Thyroid gland (tissue), 4 donors: Measurements from ENCODE around the gene SLC30A3. TPM values are rescaled to one million over a fixed set of nuclear protein-coding genes. Genes with fewer than 3 reads are reported as not detected.

ENCODE experiments used
- DNase-seq, 2 donors: peaks; one replicate each; pipeline ENCODE4 v3.0.0-alpha.2; 2019
- H3K27ac ChIP-seq, 3 donors: fragments of 200-600 bp; sonication (generic); 1 replicate in 2 of 3; 2 replicates in 1 of 3; pipeline ENCODE4 v1.5.1; 2016 to 2019; ENCODE audit warnings: mild to moderate bottlenecking in 1 of 3, moderate library complexity in 1 of 3
- H3K27me3 ChIP-seq: fragments of 200-600 bp; sonication (generic); one replicate; pipeline ENCODE4 v1.5.1; 2019
- H3K36me3 ChIP-seq, 2 donors: fragments of 200-600 bp; sonication (generic); one replicate each; pipeline ENCODE4 v1.5.1; 2016 to 2019
- H3K4me1 ChIP-seq, 2 donors: fragments of 200-600 bp; sonication (generic); one replicate each; pipeline ENCODE4 v1.5.1; 2017 to 2019
- H3K4me3 ChIP-seq, 3 donors: fragments of 200-600 bp; sonication (generic); replicated peaks in 1 of 3; 1 replicate in 2 of 3; 2 replicates in 1 of 3; pipeline ENCODE4 v1.5.1; 2016; ENCODE audit warnings: mild to moderate bottlenecking in 1 of 3
- H3K9me3 ChIP-seq: fragments of 200-600 bp; sonication (generic); one replicate; pipeline ENCODE4 v1.5.1; 2017
- CTCF ChIP-seq, 6 experiments: fragments of 200-600 bp in 3 of 6; fragments of 450-650 bp in 3 of 6; sonication (generic) in 3 of 6; IDR thresholded peaks; one replicate each; pipeline ENCODE4 v1.5.1; 2016 to 2019; ENCODE audit warnings: antibody characterized with exemption in 6 of 6, mild to moderate bottlenecking in 2 of 6, inconsistent platforms in 1 of 6, moderate library complexity in 1 of 6
- POLR2A ChIP-seq, 2 donors: fragments of 450-650 bp; IDR thresholded peaks; one replicate each; pipeline ENCODE4 v1.6.1; 2017; ENCODE audit warnings: antibody characterized with exemption in 2 of 2, mild to moderate bottlenecking in 2 of 2, moderate library complexity in 1 of 2
- WGBS, 2 donors: methylation state at CpG; one replicate each; pipeline ENCODE4 v1.1.5; 2017; 5-methylcytosine and 5-hydroxymethylcytosine counted together
- intact Hi-C: fragments of 100-400 bp; cut with DNase I; formaldehyde crosslinking; loops from one replicate; pipeline ENCODE4 v1.15.1; 2023
- total RNA-seq, 4 donors: library from RNA; depleted of rRNA; stranded (reverse); fragments of >200 nt; gene quantifications; one replicate each; pipeline ENCODE4 v1.2.3, GENCODE V29; 2016

SLC30A3 gene
- total RNA-seq, 4 donors from 2014 or later: 0.33 to 0.98 (median 0.80) TPM

GRCh38 chr2:27307545-27308358, 44.9 kb upstream of the SLC30A3 start:
- Histone ChIP-seq H3K27ac (no peak overlapping the region), H3K36me3 (no peaks in the 10 kb centered on the region), H3K9me3 (no peaks in the 10 kb centered on the region), H3K27me3 (peaks cover 18% of the 10 kb centered on the region), H3K4me1 (peaks cover 6 to 27% of the 10 kb centered on the region in 2 donors), H3K4me3 (no peak overlapping the region)
- intact Hi-C loops: loop anchor here (10.0 kb wide), 1 partner anchor 213 kb away; no protein-coding TSS in a partner anchor
- WGBS, 2 donors: 8 to 10% methylated on average over 24 to 25 of the region's 75 CpGs
- no peak for TF ChIP-seq POLR2A (IDR thresholded peaks at IDR 0.05)
- TF ChIP-seq CTCF (IDR thresholded peaks at IDR 0.05): no peak
- DNase-seq: no peak

- TF ChIP-seq POLR2A (IDR thresholded peaks at IDR 0.05) (no peak), CTCF (IDR thresholded peaks at IDR 0.05) (no peak)
- DNase-seq: no peak
- no peak overlapping the region for H3K27ac ChIP-seq
- no peaks in the 10 kb centered on the region for H3K9me3 ChIP-seq
- intact Hi-C loops: loop anchor here (10.0 kb wide), 1 partner anchor 212 kb away; no protein-coding TSS in a partner anchor
- peaks cover 18% of the 10 kb centered on the region for H3K27me3 ChIP-seq
- H3K4me1 ChIP-seq: peaks cover 6 to 27% of the 10 kb centered on the region in 2 donors
- 13% methylated on average over 7 of the region's 14 CpGs; no CpG with 5 or more reads in 1 of the 2 donors for WGBS, 2 donors
- H3K4me3 ChIP-seq: no peak overlapping the region
- no peaks in the 10 kb centered on the region for H3K36me3 ChIP-seq
Observed at GRCh38 chr2:27307287-27307544, 44.4 kb upstream of the SLC30A3 start.

GRCh38 chr2:27306573-27307286, 43.9 kb upstream of the SLC30A3 start:
- 3 to 8% methylated on average over 18 to 25 of the region's 51 CpGs for WGBS, 2 donors
- intact Hi-C loops: loop anchor here (10.0 kb wide), 1 partner anchor 212 kb away; no protein-coding TSS in a partner anchor
- TF ChIP-seq POLR2A (IDR thresholded peaks at IDR 0.05): no peak
- Histone ChIP-seq H3K4me1 (peaks cover 6 to 27% of the 10 kb centered on the region in 2 donors), H3K36me3 (no peaks in the 10 kb centered on the region), H3K4me3 (no peak overlapping the region), H3K9me3 (no peaks in the 10 kb centered on the region), H3K27ac (no peak overlapping the region), H3K27me3 (peaks cover 18% of the 10 kb centered on the region)
- DNase-seq: no peak

- TF ChIP-seq POLR2A (IDR thresholded peaks at IDR 0.05) (no peak), CTCF (IDR thresholded peaks at IDR 0.05) (no peak)
- no peaks in the 10 kb centered on the region for H3K36me3 ChIP-seq
- intact Hi-C loops: loop anchor here (10.0 kb wide), 1 partner anchor 211 kb away; no protein-coding TSS in a partner anchor
- peaks cover 18% of the 10 kb centered on the region for H3K27me3 ChIP-seq
- peak; percentile 22 to 28 for DNase-seq
- WGBS, 2 donors: 28 to 35% methylated on average over 11 to 15 of the region's 26 CpGs
- no peak overlapping the region for H3K27ac ChIP-seq
- peaks cover 6 to 27% of the 10 kb centered on the region in 2 donors for H3K4me1 ChIP-seq
- H3K9me3 ChIP-seq: no peaks in the 10 kb centered on the region
- no peak overlapping the region for H3K4me3 ChIP-seq
Observed at GRCh38 chr2:27306136-27306535, 43.3 kb upstream of the SLC30A3 start.

- DNase-seq: no peak
- peaks cover 18% of the 10 kb centered on the region for H3K27me3 ChIP-seq
- H3K27ac ChIP-seq: no peak overlapping the region
- H3K36me3 ChIP-seq: no peaks in the 10 kb centered on the region
- no peaks in the 10 kb centered on the region for H3K9me3 ChIP-seq
- intact Hi-C loops: loop anchor here (10.0 kb wide), 1 partner anchor 211 kb away; no protein-coding TSS in a partner anchor
- TF ChIP-seq CTCF (IDR thresholded peaks at IDR 0.05) (no peak), POLR2A (IDR thresholded peaks at IDR 0.05) (no peak)
- H3K4me1 ChIP-seq: peaks cover 6 to 27% of the 10 kb centered on the region in 2 donors
- no peak overlapping the region for H3K4me3 ChIP-seq
- WGBS, 2 donors: 89 to 90% methylated on average over 8 to 15 of the region's 16 CpGs
Observed at GRCh38 chr2:27305516-27305915, 42.7 kb upstream of the SLC30A3 start.
